SU-DHL-6 (cell line): ENCODE data around the gene TBX2.

Source experiments
- H2AFZ ChIP-seq: fragments of 200-600 bp; sonication (generic); 2 replicates; pipeline ENCODE4 v1.6.1; 2014; ENCODE audit warnings: low read depth, mild to moderate bottlenecking, moderate library complexity, mixed read lengths, antibody characterized with exemption, low read length; ENCODE audit not compliant: severe bottlenecking
- H3F3A ChIP-seq: fragments of 200-600 bp; shearing (Covaris generic); 2 replicates; pipeline ENCODE4 v1.6.0; 2016; ENCODE audit warnings: antibody characterized with exemption, mild to moderate bottlenecking; ENCODE audit not compliant: insufficient read depth
- H3K27ac ChIP-seq: fragments of 200-600 bp; sonication (generic); 2 replicates; pipeline ENCODE4 v1.5.1; 2016; ENCODE audit warnings: low read depth, mild to moderate bottlenecking, low read length, moderate library complexity, mixed read lengths
- H3K27me3 ChIP-seq: fragments of 200-600 bp; sonication (generic), shearing (Covaris generic); 2 replicates; pipeline ENCODE4 v1.6.0; 2014; ENCODE audit warnings: mild to moderate bottlenecking, low read length
- H3K36me3 ChIP-seq: fragments of 200-600 bp; sonication (generic); 2 replicates; pipeline ENCODE4 v1.6.1; 2014; ENCODE audit warnings: mild to moderate bottlenecking, low read length, mixed read lengths
- H3K4me2 ChIP-seq: fragments of 300-600, 200-600 bp; shearing (Covaris generic), sonication (generic); 2 replicates; pipeline ENCODE4 v1.6.0; 2014; ENCODE audit warnings: low read length, low read depth, mild to moderate bottlenecking; ENCODE audit not compliant: poor library complexity, severe bottlenecking
- H3K4me3 ChIP-seq: fragments of 200-600 bp; sonication (generic); 2 replicates; pipeline ENCODE4 v1.5.1; 2014; ENCODE audit warnings: antibody characterized with exemption, low read length, mild to moderate bottlenecking, mixed read lengths; ENCODE audit not compliant: insufficient read depth, poor library complexity, severe bottlenecking
- H3K79me2 ChIP-seq: fragments of 200-600 bp; sonication (generic); 2 replicates; pipeline ENCODE4 v1.6.1; 2014; ENCODE audit warnings: mild to moderate bottlenecking, low read length, moderate library complexity; ENCODE audit not compliant: insufficient read depth
- H3K9ac ChIP-seq: fragments of 200-600 bp; sonication (generic); 2 replicates; pipeline ENCODE4 v1.7.0; 2014; ENCODE audit warnings: mild to moderate bottlenecking, low read length
- H3K9me2 ChIP-seq: fragments of 200-600 bp; sonication (generic); replicated peaks from 2 replicates; pipeline ENCODE4 v1.6.1; 2014; ENCODE audit warnings: low read length; ENCODE audit not compliant: insufficient read depth
- H3K9me3 ChIP-seq: fragments of 200-600 bp; sonication (generic); 2 replicates; pipeline ENCODE4 v1.6.1; 2014; ENCODE audit warnings: low read length, mixed read lengths; ENCODE audit not compliant: insufficient read depth
- H4K20me1 ChIP-seq: fragments of 200-600 bp; sonication (generic); 2 replicates; pipeline ENCODE4 v1.6.1; 2014; ENCODE audit warnings: low read depth, mild to moderate bottlenecking, antibody characterized with exemption, low read length, moderate library complexity, mixed read lengths
- EZH2phosphoT487 ChIP-seq: fragments of 200-600 bp; sonication (generic), shearing (Covaris generic); conservative IDR thresholded peaks from 2 replicates; pipeline ENCODE4 v1.6.1; 2018; ENCODE audit warnings: mild to moderate bottlenecking, antibody characterized with exemption, low read length, moderate library complexity, mixed read lengths
- TF ChIP-seq, protein P1 (sequence below): fragments of 200-600 bp; sonication (generic); IDR thresholded peaks from one replicate; pipeline ENCODE4 v1.5.1; 2017; ENCODE audit warnings: antibody characterized with exemption, mild to moderate bottlenecking, low read length, moderate library complexity; ENCODE audit not compliant: insufficient read depth, poor library complexity, severe bottlenecking

TBX2 gene

DNA sequence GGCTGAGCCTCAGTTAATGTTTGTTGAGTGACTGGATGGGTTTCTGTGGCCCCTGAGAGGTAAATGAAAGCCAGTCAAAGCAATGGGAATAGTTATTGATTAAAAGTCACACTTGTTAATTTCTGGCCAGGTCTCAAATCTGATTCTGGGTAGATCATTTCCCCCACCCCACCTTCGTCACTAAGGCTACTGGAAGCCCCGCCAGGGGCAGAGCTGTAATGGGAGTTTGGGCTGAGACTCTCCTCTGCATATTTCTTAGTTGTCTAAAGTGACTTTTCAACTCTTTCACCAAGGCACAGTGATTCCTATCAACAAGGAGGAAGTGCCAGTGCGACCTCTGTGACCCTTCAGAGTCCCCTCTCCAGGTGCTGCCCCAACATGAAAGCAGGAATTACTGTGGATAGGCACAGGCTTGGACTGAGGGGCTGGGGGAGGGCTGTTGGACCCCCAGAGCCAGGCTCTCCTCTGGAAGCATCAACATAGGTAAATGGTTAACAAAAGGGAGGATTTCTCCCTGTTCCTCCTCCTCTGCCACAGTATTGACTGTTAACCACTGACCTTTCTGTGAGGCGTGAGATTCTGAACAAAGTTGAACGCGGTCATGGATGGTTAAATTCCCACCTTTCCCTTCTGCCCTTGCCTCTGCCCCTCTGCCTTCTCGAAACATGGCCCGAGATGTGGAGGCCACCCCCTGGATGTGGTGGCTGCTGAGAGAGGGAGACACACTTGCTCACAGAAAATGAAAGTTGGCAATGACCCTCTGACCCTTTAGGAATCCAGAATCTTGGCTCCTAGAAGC, 20.8 kb upstream of the TBX2 start:
- Histone ChIP-seq H3K4me3 (no peak overlapping the region), H3K27ac (no peak overlapping the region), H3K9me3 (no peaks in the 10 kb centered on the region), H3K9ac (no peak overlapping the region), H3K79me2 (no peaks in the 10 kb centered on the region), H3K4me2 (no peak overlapping the region), H3K9me2 (no peaks in the 10 kb centered on the region), H4K20me1 (no peaks in the 10 kb centered on the region), H3F3A (no peaks in the 10 kb centered on the region), H3K27me3 (no peaks in the 10 kb centered on the region), H2AFZ (no peak overlapping the region), H3K36me3 (no peaks in the 10 kb centered on the region)
- no peak for TF ChIP-seq EZH2phosphoT487
- TF ChIP-seq, protein P1, sequence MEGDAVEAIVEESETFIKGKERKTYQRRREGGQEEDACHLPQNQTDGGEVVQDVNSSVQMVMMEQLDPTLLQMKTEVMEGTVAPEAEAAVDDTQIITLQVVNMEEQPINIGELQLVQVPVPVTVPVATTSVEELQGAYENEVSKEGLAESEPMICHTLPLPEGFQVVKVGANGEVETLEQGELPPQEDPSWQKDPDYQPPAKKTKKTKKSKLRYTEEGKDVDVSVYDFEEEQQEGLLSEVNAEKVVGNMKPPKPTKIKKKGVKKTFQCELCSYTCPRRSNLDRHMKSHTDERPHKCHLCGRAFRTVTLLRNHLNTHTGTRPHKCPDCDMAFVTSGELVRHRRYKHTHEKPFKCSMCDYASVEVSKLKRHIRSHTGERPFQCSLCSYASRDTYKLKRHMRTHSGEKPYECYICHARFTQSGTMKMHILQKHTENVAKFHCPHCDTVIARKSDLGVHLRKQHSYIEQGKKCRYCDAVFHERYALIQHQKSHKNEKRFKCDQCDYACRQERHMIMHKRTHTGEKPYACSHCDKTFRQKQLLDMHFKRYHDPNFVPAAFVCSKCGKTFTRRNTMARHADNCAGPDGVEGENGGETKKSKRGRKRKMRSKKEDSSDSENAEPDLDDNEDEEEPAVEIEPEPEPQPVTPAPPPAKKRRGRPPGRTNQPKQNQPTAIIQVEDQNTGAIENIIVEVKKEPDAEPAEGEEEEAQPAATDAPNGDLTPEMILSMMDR, result no peak

DNA sequence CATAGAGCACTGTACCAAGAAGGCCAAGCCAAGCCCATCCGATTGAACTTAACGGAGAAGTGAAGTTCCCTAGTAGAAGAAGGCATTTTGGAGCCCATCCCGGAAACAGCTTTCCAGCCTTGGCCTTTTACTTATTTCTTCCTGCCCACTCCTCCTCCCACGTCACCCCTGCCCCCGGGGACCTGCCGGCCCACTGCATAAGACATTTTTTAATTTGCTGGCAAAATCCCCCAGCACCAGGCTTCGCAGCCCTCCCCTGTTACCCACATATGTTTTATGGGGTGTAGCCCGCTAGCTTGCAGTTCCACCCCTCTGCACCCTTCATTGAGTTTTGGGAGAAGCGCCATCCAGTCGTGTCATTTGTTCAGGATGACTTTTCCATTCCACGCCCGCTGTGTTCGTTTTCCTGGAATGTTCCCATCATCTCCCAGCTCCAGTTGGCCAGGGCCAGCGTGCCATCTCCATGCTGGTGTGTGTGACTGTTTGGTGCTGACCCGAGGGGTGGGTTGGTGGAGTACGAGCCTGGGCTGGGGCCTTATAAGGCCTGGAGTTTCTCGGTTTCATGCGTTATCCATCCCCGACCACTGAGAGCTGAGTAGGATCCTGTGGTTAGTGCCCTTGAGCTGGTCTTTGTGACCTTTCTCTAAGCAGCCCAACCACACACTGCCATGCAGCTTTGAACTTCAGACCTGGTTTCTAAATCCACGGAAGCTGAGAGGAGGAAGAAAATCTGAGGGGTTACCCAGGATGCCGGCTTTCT, 20.0 kb upstream of the TBX2 start:
- no peak overlapping the region for H3K27ac ChIP-seq

DNA sequence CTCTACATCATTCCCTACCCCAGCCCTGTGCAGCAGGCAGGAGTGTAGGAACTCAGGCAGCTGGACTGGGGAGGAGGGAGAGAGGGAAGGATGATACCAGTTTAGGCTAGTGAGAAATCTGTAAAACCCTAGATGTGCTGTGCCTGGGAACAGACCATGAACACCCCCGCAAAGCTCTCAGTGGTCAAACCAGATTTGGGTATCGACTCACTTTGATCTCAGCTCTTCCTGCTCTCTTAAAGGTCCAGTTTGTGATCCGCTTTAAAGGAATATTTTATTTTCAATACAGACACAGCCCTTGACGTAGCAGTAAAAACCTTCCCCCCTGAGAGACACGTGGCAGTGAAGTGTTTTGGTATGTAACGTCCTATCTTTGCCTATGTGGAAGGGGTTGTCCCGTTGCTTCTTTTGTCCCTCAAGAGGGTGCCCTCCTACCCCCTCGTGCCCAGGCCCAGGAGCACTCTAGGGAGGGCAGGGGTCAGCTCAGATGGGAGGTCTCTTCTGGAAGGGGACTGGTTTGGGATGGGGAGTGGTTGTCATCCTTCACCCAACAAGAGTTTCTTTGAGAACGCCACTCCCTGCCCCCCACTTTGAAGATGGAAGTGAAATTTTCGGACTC, 19.3 kb upstream of the TBX2 start:
- H4K20me1 ChIP-seq, result no peaks in the 10 kb centered on the region
- no peak overlapping the region for H2AFZ ChIP-seq
- no peaks in the 10 kb centered on the region for H3K36me3 ChIP-seq
- H3K9me3 ChIP-seq, result no peaks in the 10 kb centered on the region
- no peaks in the 10 kb centered on the region for H3K27me3 ChIP-seq
- H3K9me2 ChIP-seq, result no peaks in the 10 kb centered on the region
- H3K9ac ChIP-seq, result no peak overlapping the region
- H3K4me2 ChIP-seq, result no peak overlapping the region
- no peaks in the 10 kb centered on the region for H3F3A ChIP-seq
- H3K79me2 ChIP-seq, result no peaks in the 10 kb centered on the region
- no peak overlapping the region for H3K27ac ChIP-seq
- H3K4me3 ChIP-seq, result no peak overlapping the region
- TF ChIP-seq, protein P1, result no peak
- no peak for TF ChIP-seq EZH2phosphoT487

More for the DNA sequence above, 20.0 kb upstream of the TBX2 start:
- H3K9me3 ChIP-seq, result no peaks in the 10 kb centered on the region
- no peak overlapping the region for H3K9ac ChIP-seq
- no peaks in the 10 kb centered on the region for H3K27me3 ChIP-seq
- no peak overlapping the region for H3K4me3 ChIP-seq
- H3K79me2 ChIP-seq, result no peaks in the 10 kb centered on the region
- no peaks in the 10 kb centered on the region for H3K36me3 ChIP-seq
- H3K4me2 ChIP-seq, result no peak overlapping the region
- no peak for TF ChIP-seq EZH2phosphoT487
- TF ChIP-seq, protein P1, result no peak
- H4K20me1 ChIP-seq, result no peaks in the 10 kb centered on the region
- no peaks in the 10 kb centered on the region for H3K9me2 ChIP-seq
- H2AFZ ChIP-seq, result no peak overlapping the region
- no peaks in the 10 kb centered on the region for H3F3A ChIP-seq
